GM13977 (cell line): ENCODE results near the gene INSR.

Experiments used
- DNase-seq: peaks from one replicate; pipeline ENCODE4 v3.0.0; 2012; ENCODE audit warnings: low spot score
- in situ Hi-C: fragments of 300-500 bp; cut with MboI; formaldehyde crosslinking; loops from one replicate; pipeline ENCODE4 v1.12.0; 2022; ENCODE audit warnings: low sequenced_read_pairs, low pct_unique_long_range_greater_than_20kb, mixed read lengths, inconsistent platforms; ENCODE audit not compliant: unreplicated experiment
- TF ChIP-seq, protein P1 (sequence below): IDR thresholded peaks from 2 replicates; pipeline ENCODE4 v1.5.1; 2012; ENCODE audit warnings: mild to moderate bottlenecking, control low read depth; ENCODE audit not compliant: insufficient read depth; ENCODE audit errors: extremely low read depth, missing control alignments

INSR gene

GRCh38 chr19:7176792-7177191 is 117.4 kb downstream of the INSR start:
- DNase-seq: no peak
- in situ Hi-C loops: no loop called here
- TF ChIP-seq, protein P1, sequence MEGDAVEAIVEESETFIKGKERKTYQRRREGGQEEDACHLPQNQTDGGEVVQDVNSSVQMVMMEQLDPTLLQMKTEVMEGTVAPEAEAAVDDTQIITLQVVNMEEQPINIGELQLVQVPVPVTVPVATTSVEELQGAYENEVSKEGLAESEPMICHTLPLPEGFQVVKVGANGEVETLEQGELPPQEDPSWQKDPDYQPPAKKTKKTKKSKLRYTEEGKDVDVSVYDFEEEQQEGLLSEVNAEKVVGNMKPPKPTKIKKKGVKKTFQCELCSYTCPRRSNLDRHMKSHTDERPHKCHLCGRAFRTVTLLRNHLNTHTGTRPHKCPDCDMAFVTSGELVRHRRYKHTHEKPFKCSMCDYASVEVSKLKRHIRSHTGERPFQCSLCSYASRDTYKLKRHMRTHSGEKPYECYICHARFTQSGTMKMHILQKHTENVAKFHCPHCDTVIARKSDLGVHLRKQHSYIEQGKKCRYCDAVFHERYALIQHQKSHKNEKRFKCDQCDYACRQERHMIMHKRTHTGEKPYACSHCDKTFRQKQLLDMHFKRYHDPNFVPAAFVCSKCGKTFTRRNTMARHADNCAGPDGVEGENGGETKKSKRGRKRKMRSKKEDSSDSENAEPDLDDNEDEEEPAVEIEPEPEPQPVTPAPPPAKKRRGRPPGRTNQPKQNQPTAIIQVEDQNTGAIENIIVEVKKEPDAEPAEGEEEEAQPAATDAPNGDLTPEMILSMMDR: no peak

- DNase-seq: no peak
- in situ Hi-C loops: no loop called here
- TF ChIP-seq, protein P1: no peak
Measured at GRCh38 chr19:7172794-7173193, 121.4 kb downstream of the INSR start.

GRCh38 chr19:7170983-7171382 is 123.2 kb downstream of the INSR start:
- in situ Hi-C loops: no loop called here
- no peak for DNase-seq
- TF ChIP-seq, protein P1: no peak

DNA sequence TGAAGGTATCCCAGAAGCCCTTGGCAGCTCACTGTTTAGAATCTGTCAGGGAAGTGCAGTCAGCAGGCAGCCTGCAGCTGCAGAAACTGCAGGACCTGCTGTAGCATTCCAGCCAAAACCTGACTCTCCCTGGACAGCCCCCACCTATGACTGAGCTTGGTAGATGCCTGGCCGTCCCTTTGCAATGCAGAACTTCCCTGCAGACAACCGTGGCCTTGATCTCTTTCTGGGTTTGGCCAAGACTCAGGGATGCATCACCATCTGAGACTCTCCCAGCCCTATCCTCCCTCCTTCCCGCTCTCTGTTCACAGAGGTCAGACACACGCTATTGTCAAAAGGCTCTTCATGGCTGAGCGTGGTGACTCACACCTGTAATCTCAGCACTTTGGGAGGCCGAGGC is 125.3 kb downstream of the INSR start:
- TF ChIP-seq, protein P1: no peak
- no peak for DNase-seq
- in situ Hi-C loops: no loop called here

DNA sequence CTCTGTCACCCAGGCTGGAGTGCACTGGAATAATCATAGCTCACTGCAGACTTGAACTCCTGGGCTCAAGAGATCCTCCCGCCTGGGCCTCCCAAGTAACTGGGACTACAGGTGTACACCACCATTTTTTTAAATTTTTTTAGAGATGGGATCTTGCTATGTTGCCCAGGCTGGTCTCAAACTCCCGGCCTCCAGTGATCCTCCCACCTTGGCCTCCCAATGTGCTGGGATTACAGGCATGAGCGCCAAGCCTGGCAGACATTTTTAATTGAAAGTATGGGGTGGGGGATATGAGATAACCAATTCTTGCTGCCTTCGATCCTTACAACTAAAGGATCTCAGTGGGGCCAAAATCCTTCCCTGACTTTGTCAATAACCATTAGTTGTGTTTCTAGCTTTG is 132.9 kb downstream of the INSR start:
- DNase-seq: no peak
- in situ Hi-C loops: no loop called here
- TF ChIP-seq, protein P1: no peak

- TF ChIP-seq, protein P1: no peak
- no peak for DNase-seq
- in situ Hi-C loops: no loop called here
Measured at GRCh38 chr19:7159105-7159933, 134.9 kb downstream of the INSR start.
